ENCODE measurements around the gene LAIR1.
"Not testable (repeated sequence)": the region's sequence is repeated elsewhere in the genome, so short reads cannot be mapped to it uniquely, and the experiment has no call there.

The LAIR1 gene

GRCh38 chr19:54375181-54375938 is 10.6 kb upstream of the LAIR1 start:
- DNase-seq = peak in 1 of 2 donors; percentile 35

GRCh38 chr19:54373781-54374631 is 9.3 kb upstream of the LAIR1 start:
- no peak for DNase-seq

- DNase-seq = not testable (repeated sequence)
Observed at GRCh38 chr19:54371453-54371852, 6.7 kb upstream of the LAIR1 start.

DNA sequence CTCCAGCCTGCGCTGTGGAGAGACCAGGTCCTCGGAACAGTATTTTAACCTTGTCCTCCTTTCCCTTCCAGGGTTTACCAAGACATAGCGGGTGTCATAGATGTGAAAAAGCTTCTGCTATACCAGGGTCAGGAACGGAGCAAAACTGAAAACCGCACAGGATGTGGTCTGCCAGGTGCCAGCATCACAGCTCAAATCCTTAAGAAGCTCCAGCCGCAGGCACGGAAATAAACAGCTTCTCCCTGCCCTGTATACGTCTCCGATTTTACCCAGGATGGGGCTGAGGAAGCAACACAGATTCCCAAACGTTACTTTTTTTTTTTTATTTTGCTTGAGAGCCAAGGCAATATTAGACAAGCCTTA is 5.7 kb upstream of the LAIR1 start:
- peak; percentile 56 to 58 for DNase-seq

GRCh38 chr19:54369688-54370433 is 5.1 kb upstream of the LAIR1 start:
- not testable (repeated sequence) for DNase-seq

DNA sequence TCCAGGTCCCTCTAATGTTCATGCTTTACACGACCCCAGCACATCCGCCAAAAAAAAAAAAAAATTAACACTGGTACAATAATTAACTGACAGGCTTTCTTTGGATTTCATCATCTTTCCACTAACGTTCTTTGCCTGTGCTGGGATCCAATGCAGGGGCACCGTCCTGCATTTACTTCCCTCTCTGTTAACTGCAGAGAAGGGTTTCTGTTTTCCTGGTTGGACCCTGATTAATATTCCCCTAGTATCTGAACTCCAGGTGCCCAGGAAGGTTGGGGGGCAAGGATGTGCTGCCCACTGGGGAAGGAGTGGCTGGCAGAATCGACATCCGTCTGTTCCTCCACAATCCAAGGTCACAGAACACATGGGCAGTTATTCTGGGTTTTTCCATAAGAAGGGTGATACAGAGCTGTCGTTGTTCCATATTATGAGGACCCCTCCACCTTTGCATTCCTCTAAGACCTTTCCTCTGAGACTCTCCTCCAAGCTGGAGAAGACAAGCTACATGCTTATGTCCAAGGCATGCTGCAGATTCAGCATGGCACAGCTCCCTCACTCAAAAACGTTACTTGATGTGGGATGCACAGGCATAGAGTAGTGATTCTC is 4.5 kb upstream of the LAIR1 start:
- no peak for DNase-seq

DNA sequence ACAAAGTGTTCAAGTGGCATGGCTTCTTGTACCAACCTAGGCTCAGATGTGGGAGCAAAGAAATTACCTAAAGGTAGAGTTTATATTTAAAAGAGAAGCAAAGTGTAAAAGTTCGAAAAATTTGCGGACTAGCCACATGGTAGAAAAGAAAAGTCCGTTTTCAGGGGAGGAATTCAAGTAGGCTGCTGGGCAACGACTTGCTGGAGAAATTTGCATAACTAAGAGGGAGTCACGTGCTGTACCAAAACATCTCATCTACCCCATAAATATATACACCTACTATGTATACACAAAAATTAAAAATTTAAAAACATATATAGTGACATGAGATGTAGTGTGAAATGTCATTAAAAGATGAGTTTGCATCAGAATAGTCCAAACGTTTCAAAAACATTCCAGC is 2.1 kb upstream of the LAIR1 start:
- no peak for DNase-seq

DNA sequence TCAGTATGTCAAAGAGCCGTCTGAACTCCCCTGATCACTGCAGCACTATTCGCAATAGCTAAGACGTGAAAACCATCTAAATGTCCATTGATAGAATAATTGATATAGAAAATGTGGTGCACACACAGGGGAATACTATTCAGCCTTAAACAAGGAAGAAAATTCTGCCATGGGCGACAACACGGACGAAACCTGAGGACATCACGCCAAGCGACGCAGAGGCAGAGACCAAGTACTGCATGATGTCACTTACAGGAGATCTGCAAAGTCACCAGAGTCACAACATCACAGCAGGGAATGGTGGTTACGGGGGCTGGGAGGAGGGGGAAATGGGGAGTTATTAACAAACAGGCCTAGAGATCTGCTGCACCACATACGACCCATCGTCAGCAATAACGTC is 1.1 kb upstream of the LAIR1 start:
- DNase-seq = not testable (repeated sequence)

- DNase-seq = not testable (repeated sequence)
Observed at GRCh38 chr19:54361680-54362422, 2.9 kb downstream of the LAIR1 start.

DNA sequence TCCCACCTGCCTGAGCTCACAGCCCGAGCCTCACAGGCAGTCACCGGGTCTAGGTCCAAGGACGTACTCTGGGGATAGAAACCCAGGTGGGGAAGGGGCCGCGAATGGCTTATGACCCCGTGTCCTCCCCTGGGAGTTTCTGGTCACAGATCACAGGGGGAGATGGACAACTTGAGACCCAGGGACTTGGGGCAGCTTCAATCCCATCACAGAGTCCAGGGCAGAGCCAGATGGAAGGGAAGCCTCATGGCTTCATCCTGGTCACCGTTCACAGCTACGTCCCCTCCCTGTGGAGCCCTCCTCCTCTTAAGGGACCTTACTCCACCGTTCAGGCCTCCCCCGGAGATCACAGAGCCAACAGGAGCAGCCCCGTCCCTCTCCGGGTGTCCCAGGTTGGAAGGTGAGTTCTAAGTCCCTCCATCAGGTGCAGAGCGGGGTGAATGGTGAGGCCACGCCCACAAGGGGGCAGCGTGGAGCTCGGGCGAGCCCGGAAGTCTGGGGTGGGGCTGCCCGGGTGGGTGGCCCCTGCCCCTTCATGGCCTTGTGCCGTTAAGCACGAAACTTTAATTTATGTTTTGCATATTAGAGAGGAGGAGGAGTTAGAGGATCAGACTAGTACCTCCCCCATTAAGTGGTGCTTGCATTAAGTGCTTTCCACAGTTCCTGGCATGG is 5.4 kb downstream of the LAIR1 start:
- peak; percentile 73 to 77 for DNase-seq

DNA sequence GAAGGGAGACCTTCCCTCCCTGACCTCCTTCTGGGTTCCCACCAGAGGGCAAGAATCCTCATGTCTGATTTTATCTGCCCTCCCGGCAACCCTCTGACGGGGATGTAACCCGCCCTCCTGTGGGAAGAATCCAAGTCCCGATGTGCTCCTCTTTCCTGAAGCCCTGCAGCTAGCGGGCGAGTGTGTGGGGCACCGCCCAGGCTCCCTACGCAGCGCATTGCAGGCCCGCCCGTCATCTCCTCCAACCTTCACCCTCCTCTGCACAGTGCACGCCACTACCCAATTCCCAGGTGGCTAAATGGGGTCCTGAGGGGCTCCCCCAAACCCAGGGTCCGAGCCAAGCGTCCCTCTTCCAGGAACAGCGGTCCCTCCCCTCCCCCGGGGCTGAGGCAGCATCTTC is 7.3 kb downstream of the LAIR1 start:
- no peak for DNase-seq

DNA sequence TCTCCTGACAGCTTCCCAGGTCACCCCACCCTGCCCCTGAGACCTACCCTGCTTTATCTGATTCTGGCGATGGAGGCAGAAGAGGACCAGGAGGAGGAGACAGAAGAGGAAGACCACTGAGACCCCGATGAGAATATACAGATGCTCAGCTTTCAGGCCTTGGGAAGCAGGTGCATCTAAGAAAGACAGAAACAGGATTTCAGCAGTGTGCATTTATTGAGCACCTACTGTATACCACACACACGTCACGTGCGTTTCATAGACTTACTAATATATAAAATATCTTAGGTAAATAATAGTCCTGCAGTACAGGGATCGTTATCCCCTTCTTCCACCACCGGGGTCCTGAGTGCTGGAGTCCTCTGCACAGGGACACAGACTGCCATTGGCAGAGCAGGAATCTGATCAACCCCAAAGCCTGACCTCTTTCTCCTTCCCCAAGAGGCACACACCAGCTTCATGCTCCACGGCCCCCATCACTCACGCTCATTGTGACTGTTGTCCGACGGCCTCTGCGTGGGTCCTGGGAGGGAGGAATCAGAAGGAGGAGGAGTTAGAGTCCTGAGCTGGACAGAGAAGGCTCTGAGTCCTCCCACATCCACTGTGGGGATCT is 8.2 kb downstream of the LAIR1 start:
- no peak for DNase-seq

- DNase-seq = no peak
Observed at GRCh38 chr19:54355675-54356074, 9.1 kb downstream of the LAIR1 start.

DNA sequence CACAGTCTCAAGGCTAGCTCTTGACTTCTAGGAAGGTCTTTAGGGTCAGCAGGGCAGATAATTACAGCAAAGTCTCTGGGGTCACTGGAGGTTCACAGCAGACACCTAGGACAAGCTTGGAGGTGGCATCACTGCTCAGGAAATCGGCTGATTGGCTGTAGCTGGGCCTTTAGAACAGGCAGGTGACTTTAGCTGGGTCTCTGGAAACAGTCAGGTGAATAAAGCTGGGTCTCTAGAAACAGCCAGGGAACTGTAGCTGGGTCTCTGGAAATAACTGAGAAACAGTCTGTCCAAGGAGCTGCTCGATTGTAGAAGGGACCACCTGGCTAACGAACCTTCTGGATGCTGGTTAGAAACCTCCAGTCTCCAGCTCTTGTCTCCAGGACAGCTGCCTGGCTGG is 10.0 kb downstream of the LAIR1 start:
- DNase-seq = no peak

DNA sequence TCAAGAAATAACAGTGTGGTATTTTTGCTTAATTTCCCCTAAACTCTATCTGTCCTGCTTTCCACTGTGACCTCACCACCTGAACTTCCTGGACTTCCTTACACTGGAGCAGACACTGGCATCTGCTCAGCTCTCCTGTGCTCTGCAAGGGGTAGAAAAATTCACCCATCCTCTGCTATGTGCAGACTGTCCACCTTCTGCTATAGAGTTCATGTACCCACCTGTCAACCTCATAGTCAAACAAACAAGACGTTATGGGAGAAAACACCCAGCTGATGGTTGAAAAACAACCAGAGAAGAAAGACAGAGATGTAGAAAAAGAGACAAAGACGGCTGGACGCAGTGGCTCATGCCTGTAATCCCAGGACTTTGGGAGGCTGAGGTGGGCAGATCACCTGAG is 12.2 kb downstream of the LAIR1 start:
- DNase-seq = no peak

- no peak for DNase-seq
Observed at GRCh38 chr19:54352041-54352440, 12.7 kb downstream of the LAIR1 start.

GRCh38 chr19:54351474-54351873 is 13.3 kb downstream of the LAIR1 start:
- DNase-seq = no peak

DNA sequence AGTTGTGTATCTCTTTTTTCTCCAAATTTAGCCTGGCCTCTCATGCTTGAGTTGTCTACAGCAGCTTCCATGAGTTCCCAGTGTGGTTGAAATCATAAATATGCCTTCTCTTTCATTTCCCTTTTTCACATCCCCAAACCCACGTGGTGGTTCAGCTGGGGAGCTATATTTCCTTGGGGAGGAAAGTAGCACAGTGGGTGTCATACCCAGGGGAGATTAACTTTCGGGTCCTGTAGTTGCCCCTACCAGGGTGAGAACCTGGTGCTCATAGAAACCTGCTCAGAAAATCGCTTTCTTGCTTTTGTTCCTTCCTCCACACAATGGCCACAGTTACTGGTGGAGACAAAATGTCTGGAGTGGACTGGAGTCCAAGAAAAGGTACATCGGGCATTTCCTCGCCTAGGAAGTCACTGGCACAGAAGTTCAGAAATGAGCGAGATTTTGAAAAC is 18.8 kb downstream of the LAIR1 start:
- no peak for DNase-seq

DNA sequence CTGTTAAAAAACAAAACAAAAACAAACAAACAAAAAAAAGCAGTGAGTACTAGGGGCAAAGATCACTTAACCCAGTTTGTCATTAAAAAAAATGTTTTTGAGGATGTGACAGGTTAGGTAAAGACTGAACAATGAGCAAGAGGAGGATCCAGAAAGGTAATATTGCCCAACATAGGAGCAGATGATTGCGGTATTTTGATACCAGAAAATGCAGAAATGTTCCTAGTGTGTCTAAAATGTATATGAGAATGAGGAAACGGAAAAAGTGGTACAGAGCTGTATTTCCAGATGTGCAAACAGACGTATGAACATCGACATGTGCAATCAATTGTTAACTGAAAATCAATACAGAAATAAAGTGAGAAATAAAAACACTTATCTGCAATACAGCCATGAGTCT is 20.9 kb downstream of the LAIR1 start:
- DNase-seq = no peak

DNA sequence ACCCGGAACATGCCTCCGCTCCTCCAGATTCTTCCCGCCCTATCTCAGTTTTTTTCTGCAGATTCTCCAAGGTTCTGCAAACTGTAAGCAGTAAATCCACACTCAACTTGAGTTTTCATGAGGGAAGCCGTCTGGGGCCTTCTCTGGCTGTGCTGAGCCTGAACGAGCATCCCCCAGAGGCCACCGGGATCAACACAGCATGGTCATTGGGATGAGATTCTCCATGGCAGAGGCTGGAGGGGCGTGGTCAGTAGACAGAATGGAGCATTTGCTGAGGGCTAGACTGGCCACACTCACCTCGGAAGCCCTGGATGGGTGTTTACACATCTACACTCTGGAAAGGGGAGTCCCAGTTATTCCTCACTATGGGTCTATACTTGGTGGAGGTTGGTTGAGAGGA is 23.4 kb downstream of the LAIR1 start:
- no peak for DNase-seq

DNA sequence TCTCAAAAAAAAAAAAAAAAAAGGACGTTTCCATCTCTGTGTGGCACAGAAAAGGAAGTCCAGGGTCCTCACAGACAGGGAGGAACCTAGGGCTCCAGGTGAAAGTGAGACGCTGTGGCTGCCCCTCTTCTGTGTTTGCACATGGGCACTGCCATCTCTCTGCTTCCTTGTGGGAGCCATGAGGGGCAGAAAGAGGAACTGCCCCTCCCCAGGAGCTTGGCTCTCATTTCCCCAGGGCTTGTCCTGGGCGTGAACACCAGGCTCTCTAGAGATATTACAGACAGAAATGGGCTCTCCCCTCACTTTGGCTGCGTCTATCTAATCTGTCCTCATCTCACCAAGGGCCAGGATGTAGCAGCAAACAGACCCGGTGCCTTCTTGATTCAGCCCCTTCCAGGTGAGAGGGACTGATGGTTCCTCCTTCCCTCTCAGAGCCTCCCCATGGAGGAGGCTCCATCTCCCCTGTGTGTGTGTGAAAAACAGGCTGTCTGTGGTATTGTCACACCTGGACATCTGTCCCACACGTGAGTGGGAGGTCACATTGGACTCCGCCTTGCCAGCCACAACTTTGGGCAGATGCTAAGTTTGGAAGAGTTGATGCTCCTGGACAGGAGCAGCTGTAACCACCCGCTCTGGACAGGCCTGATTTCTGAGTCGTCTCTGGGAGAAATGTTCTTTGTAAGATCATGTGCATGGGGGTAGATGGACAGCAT is 24.9 kb downstream of the LAIR1 start:
- no peak for DNase-seq

Data from stimulated activated CD4-positive, alpha-beta T cell treated with anti-CD3 and anti-CD28 coated beads, Interleukin-2, amount 100 ng/mL, for 24 hours (primary cell).